CD14-positive monocyte (primary cell): Measurements from ENCODE around the gene KPNA3. TPM values are rescaled to one million over a fixed set of nuclear protein-coding genes. Genes with fewer than 3 reads are reported as not detected.
A peak's percentile ranks its signal among the peaks of the same experiment; 100 is the strongest.
"Not testable (repeated sequence)": the region's sequence is repeated elsewhere in the genome, so short reads cannot be mapped to it uniquely, and the experiment has no call there.

ENCODE experiments used
- DNase-seq, 3 donors: peaks; one replicate each; pipeline ENCODE4 v3.0.0-alpha.2; 2011 to 2022
- H2AFZ ChIP-seq: 2 replicates; pipeline ENCODE4 v1.6.0; 2012; ENCODE audit warnings: mild to moderate bottlenecking, low read depth, low read length, inconsistent platforms; ENCODE audit not compliant: insufficient read depth, poor library complexity, severe bottlenecking
- H3K27ac ChIP-seq, 2 donors: 1 replicate in 1 of 2; 2 replicates in 1 of 2; pipeline ENCODE4 v1.5.1; 2012 to 2013; ENCODE audit warnings: low read length in 2 of 2, control low read depth in 1 of 2, inconsistent platforms in 1 of 2, low read depth in 1 of 2, mild to moderate bottlenecking in 1 of 2
- H3K27me3 ChIP-seq, 2 donors: one replicate each; pipeline versions ENCODE4 v1.6.0 to v1.6.1; 2011 to 2013; ENCODE audit warnings: low read length in 2 of 2; ENCODE audit not compliant: control insufficient read depth in 2 of 2, insufficient read depth in 2 of 2
- H3K36me3 ChIP-seq, 2 donors: replicated peaks in 1 of 2; 1 replicate in 1 of 2; 2 replicates in 1 of 2; pipeline versions ENCODE4 v1.5.1 to v1.6.1; 2012 to 2013; ENCODE audit warnings: low read length in 2 of 2, control low read depth in 1 of 2, inconsistent platforms in 1 of 2, mild to moderate bottlenecking in 1 of 2; ENCODE audit not compliant: insufficient read depth in 2 of 2, control insufficient read depth in 1 of 2
- H3K4me1 ChIP-seq, 2 donors: 1 replicate in 1 of 2; 2 replicates in 1 of 2; pipeline versions ENCODE4 v1.5.1 to v1.6.1; 2012 to 2013; ENCODE audit warnings: low read length in 2 of 2, control low read depth in 1 of 2, inconsistent platforms in 1 of 2, mild to moderate bottlenecking in 1 of 2, moderate library complexity in 1 of 2; ENCODE audit not compliant: insufficient read depth in 2 of 2, control insufficient read depth in 1 of 2
- H3K4me2 ChIP-seq: replicated peaks from 2 replicates; pipeline ENCODE3; 2012; ENCODE audit warnings: low read length, moderate library complexity, mild to moderate bottlenecking; ENCODE audit not compliant: poor library complexity, severe bottlenecking; ENCODE audit errors: extremely low read depth
- H3K4me3 ChIP-seq, 3 experiments: fragments of 200-600 bp in 1 of 3; sonication (generic) in 1 of 3; replicated peaks in 1 of 3; 1 replicate in 2 of 3; 2 replicates in 1 of 3; pipeline ENCODE4 v1.5.1; 2011 to 2013; ENCODE audit warnings: low read length in 3 of 3, mild to moderate bottlenecking in 3 of 3, control low read depth in 2 of 3, low read depth in 2 of 3, inconsistent platforms in 1 of 3, moderate library complexity in 1 of 3
- H3K79me2 ChIP-seq: 2 replicates; pipeline ENCODE4 v1.6.0; 2012; ENCODE audit warnings: mild to moderate bottlenecking, control low read depth, inconsistent platforms, low read length, moderate library complexity; ENCODE audit not compliant: insufficient read depth
- H3K9ac ChIP-seq: 2 replicates; pipeline ENCODE4 v1.6.0; 2017; ENCODE audit warnings: low read length, mild to moderate bottlenecking; ENCODE audit not compliant: insufficient read depth, poor library complexity, severe bottlenecking
- H3K9me3 ChIP-seq, 2 donors: replicated peaks in 1 of 2; 1 replicate in 1 of 2; 2 replicates in 1 of 2; pipeline versions ENCODE4 v1.5.1 to v1.6.1; 2012 to 2013; ENCODE audit warnings: low read length in 2 of 2, control low read depth in 1 of 2; ENCODE audit not compliant: control insufficient read depth in 1 of 2, insufficient read depth in 1 of 2
- H4K20me1 ChIP-seq: 2 replicates; pipeline ENCODE4 v1.6.0; 2012; ENCODE audit warnings: mild to moderate bottlenecking, low read length, control low read depth, moderate library complexity; ENCODE audit not compliant: insufficient read depth
- H3K27ac Mint-ChIP-seq, 7 donors: one replicate each; pipeline ENCODE4 v1.8.0; 2020; ENCODE audit warnings: mild to moderate bottlenecking in 7 of 7, mixed read lengths in 7 of 7, moderate library complexity in 6 of 7, inconsistent platforms in 2 of 7
- H3K27me3 Mint-ChIP-seq, 3 donors: one replicate each; pipeline ENCODE4 v1.8.0; 2021 to 2022; ENCODE audit warnings: low read depth in 3 of 3, mild to moderate bottlenecking in 3 of 3, mixed read lengths in 3 of 3, moderate library complexity in 3 of 3, inconsistent platforms in 1 of 3
- H3K36me3 Mint-ChIP-seq, 2 donors: one replicate each; pipeline ENCODE4 v1.8.0; 2020; ENCODE audit warnings: mixed read lengths in 2 of 2, inconsistent platforms in 1 of 2, mild to moderate bottlenecking in 1 of 2
- H3K4me1 Mint-ChIP-seq: one replicate; pipeline ENCODE4 v1.8.0; 2020; ENCODE audit warnings: mild to moderate bottlenecking, mixed read lengths
- H3K4me3 Mint-ChIP-seq, 2 donors: one replicate each; pipeline ENCODE4 v1.8.0; 2020; ENCODE audit warnings: mild to moderate bottlenecking in 2 of 2, mixed read lengths in 2 of 2, moderate library complexity in 1 of 2
- H3K9me3 Mint-ChIP-seq, 7 donors: one replicate each; pipeline ENCODE4 v1.8.0; 2020 to 2022; ENCODE audit warnings: mixed read lengths in 7 of 7, mild to moderate bottlenecking in 6 of 7, moderate library complexity in 6 of 7, inconsistent platforms in 2 of 7
- WGBS: methylation state at CpG from one replicate; pipeline ENCODE4 v1.1.5; 2013; ENCODE audit warnings: missing lambda C conversion rate; ENCODE audit not compliant: insufficient coverage; 5-methylcytosine and 5-hydroxymethylcytosine counted together
- intact Hi-C, 2 donors: fragments of 100-400 bp; cut with micrococcal nuclease; formaldehyde crosslinking; loops; one replicate each; pipeline versions ENCODE4 v1.15.0 to v1.15.1; 2023
- polyA plus RNA-seq, 3 donors: library from polyadenylated mRNA; depleted of rRNA in 1 of 3; unstranded in 2 of 3; stranded (reverse) in 1 of 3; fragments of 300-500 nt in 2 of 3; fragments of >200 nt in 1 of 3; fragmentation: Illumina TruSeq in 2 of 3; gene quantifications; 1 replicate in 2 of 3; 2 replicates in 1 of 3; pipeline ENCODE4 v1.2.3, GENCODE V29; 2012 to 2021
- TF ChIP-seq, protein P1 (sequence below): fragments of 200-600 bp; IDR thresholded peaks from one replicate; pipeline ENCODE4 v1.8.0; 2022; ENCODE audit warnings: antibody characterized with exemption, mild to moderate bottlenecking

The KPNA3 gene
- polyA plus RNA-seq, 3 donors = 11.5 to 15.3 (median 12.8) TPM

DNA sequence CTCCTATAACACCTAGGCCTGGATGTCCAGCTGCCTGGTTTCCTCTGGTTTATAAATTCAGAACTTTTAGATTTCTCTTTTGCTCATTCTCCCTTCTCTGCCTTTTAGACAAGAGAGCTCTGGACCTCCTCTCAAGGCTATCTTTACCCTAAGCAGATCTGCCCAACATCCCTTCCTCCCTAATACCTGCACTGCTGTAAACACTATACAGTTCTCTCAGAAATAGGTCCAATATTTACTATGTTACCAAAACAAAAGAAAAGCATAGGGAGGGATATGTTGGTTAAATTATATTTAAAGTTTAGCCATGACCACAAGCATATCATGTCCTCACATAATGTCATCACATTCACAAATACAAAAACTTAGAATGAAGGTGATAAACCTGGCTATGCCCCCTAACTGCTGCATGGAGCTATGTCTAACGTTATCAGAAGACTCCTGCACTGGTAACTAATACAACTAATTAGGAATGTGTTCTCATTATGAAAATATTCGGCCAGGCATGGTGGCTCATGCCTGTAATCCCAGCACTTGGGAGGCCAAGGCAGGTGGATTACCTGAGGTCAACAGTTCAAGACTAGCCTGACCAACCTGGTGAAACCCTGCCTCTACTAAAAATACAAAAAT is 18.0 kb downstream of the KPNA3 start:
- TF ChIP-seq, protein P1, sequence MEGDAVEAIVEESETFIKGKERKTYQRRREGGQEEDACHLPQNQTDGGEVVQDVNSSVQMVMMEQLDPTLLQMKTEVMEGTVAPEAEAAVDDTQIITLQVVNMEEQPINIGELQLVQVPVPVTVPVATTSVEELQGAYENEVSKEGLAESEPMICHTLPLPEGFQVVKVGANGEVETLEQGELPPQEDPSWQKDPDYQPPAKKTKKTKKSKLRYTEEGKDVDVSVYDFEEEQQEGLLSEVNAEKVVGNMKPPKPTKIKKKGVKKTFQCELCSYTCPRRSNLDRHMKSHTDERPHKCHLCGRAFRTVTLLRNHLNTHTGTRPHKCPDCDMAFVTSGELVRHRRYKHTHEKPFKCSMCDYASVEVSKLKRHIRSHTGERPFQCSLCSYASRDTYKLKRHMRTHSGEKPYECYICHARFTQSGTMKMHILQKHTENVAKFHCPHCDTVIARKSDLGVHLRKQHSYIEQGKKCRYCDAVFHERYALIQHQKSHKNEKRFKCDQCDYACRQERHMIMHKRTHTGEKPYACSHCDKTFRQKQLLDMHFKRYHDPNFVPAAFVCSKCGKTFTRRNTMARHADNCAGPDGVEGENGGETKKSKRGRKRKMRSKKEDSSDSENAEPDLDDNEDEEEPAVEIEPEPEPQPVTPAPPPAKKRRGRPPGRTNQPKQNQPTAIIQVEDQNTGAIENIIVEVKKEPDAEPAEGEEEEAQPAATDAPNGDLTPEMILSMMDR = no peak
- WGBS = no CpG with 5 or more reads among the region's 2 CpGs
- Histone ChIP-seq H3K4me3 (no peak overlapping the region), H3K9me3 (no peaks in the 10 kb centered on the region), H3K27ac (no peak overlapping the region), H2AFZ (no peak overlapping the region), H3K4me1 (no peaks in the 10 kb centered on the region), H3K27me3 (no peaks in the 10 kb centered on the region), H3K36me3 (no peaks in the 10 kb centered on the region), H4K20me1 (peaks cover 96% of the 10 kb centered on the region), H3K4me2 (no peak overlapping the region), H3K9ac (no peak overlapping the region), H3K79me2 (peaks cover 99% of the 10 kb centered on the region)
- Mint-ChIP-seq H3K9me3 (peaks cover 0 to 2% (median 0%) of the 10 kb centered on the region in 7 donors), H3K27me3 (no peaks in the 10 kb centered on the region), H3K27ac (no peak overlapping the region), H3K4me1 (peaks cover 19% of the 10 kb centered on the region), H3K4me3 (no peak overlapping the region), H3K36me3 (no peaks in the 10 kb centered on the region)
- intact Hi-C loops = no loop called here
- no peak for DNase-seq

DNA sequence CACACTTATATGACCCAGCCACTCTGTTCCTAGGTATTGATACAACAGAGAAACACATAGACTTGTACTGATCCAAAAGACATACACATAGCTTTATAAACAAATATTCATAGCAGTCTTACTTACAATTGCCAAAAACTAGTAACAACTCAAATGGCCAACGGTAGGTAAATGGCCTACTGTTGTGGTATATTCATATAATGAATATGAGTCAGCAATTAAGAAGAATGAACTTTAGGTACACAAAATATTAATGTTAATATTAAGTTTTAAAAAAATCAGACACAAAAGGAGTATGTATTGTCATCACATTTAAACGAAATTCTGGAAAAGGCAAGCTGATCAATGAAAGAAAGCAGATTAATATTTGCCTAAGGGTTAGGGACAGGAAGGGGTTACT is 19.7 kb downstream of the KPNA3 start:
- H3K4me3 ChIP-seq = no peak overlapping the region
- DNase-seq = no peak
- H3K27me3 ChIP-seq = no peaks in the 10 kb centered on the region
- intact Hi-C loops = no loop called here
- no peak overlapping the region for H3K4me2 ChIP-seq
- H3K79me2 ChIP-seq = peaks cover 99% of the 10 kb centered on the region
- peaks cover 0 to 2% (median 0%) of the 10 kb centered on the region in 7 donors for H3K9me3 Mint-ChIP-seq
- H3K36me3 ChIP-seq = no peaks in the 10 kb centered on the region
- TF ChIP-seq, protein P1 = no peak
- no peaks in the 10 kb centered on the region for H3K9me3 ChIP-seq
- H3K27me3 Mint-ChIP-seq = no peaks in the 10 kb centered on the region
- no peak overlapping the region for H3K4me3 Mint-ChIP-seq
- H3K27ac Mint-ChIP-seq = peak overlapping the region in 1 of 7 donors; percentile 11
- no peak overlapping the region for H3K27ac ChIP-seq
- peaks cover 14% of the 10 kb centered on the region for H3K4me1 Mint-ChIP-seq
- no peak overlapping the region for H3K9ac ChIP-seq
- no peak overlapping the region for H2AFZ ChIP-seq
- peaks cover 96% of the 10 kb centered on the region for H4K20me1 ChIP-seq
- peaks cover 0 to 4% of the 10 kb centered on the region in 2 donors for H3K36me3 Mint-ChIP-seq
- no CpG with 5 or more reads among the region's 2 CpGs for WGBS
- H3K4me1 ChIP-seq = no peaks in the 10 kb centered on the region

DNA sequence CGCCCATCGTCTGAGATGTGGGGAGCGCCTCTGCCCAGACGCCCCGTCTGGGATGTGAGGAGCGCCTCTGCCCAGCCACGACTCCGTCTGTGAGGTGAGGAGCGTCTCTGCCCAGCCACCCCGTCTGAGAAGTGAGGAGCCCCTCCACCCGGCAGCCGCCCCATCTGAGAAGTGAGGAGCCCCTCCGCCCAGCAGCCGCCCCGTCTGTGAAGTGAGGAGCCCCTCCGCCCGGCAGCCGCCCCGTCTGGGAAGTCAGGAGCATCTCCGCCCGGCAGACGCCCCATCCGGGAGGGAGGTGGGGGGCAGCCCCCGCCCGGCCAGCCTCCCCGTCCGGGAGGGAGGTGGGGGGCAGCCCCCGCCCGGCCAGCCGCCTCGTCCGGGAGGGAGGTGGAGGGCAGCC is 30.7 kb downstream of the KPNA3 start:
- H3K27ac Mint-ChIP-seq, H3K4me1 ChIP-seq, H3K27ac ChIP-seq, H3K27me3 ChIP-seq, H3K9ac ChIP-seq, DNase-seq, H3K4me2 ChIP-seq, H3K36me3 ChIP-seq, H3K4me3 Mint-ChIP-seq, intact Hi-C loops, H3K9me3 Mint-ChIP-seq, H3K27me3 Mint-ChIP-seq, H2AFZ ChIP-seq, H3K4me3 ChIP-seq, H3K9me3 ChIP-seq: not testable (repeated sequence)
- 100% methylated on average over 7 of the region's 32 CpGs for WGBS
- Mint-ChIP-seq H3K36me3 (peaks cover 20 to 21% of the 10 kb centered on the region in 2 donors), H3K4me1 (peaks cover 20% of the 10 kb centered on the region)
- peaks cover 64% of the 10 kb centered on the region for H3K79me2 ChIP-seq
- H4K20me1 ChIP-seq = peaks cover 68% of the 10 kb centered on the region
